ENCODE results near the gene RAPGEF4.

RAPGEF4 gene

GRCh38 chr2:172967036-172967982 lies 231.7 kb downstream of the RAPGEF4 start:
- no peak for DNase-seq (ENCODE audit: low spot score)

- no peak for DNase-seq (ENCODE audit: low spot score)
Measured at GRCh38 chr2:172968061-172968469, 232.4 kb downstream of the RAPGEF4 start.

GRCh38 chr2:172969166-172969565 lies 233.5 kb downstream of the RAPGEF4 start:
- no peak for DNase-seq (ENCODE audit: low spot score)

GRCh38 chr2:172969609-172970008 lies 234.0 kb downstream of the RAPGEF4 start:
- no peak for DNase-seq (ENCODE audit: low spot score)

- peak; percentile 21 for DNase-seq (ENCODE audit: low spot score)
Measured at GRCh38 chr2:172970660-172971059, 235.0 kb downstream of the RAPGEF4 start.

- peak; percentile 31 for DNase-seq (ENCODE audit: low spot score)
Measured at GRCh38 chr2:172972005-172972619, 236.5 kb downstream of the RAPGEF4 start.

- DNase-seq (ENCODE audit: low spot score) = no peak
Measured at GRCh38 chr2:172974762-172975161, 239.1 kb downstream of the RAPGEF4 start.

- no peak for DNase-seq (ENCODE audit: low spot score)
Measured at GRCh38 chr2:172976116-172976515, 240.5 kb downstream of the RAPGEF4 start.

- DNase-seq (ENCODE audit: low spot score) = no peak
Measured at GRCh38 chr2:172976816-172977215, 241.2 kb downstream of the RAPGEF4 start.

- DNase-seq (ENCODE audit: low spot score) = no peak
Measured at GRCh38 chr2:172977270-172978062, 241.8 kb downstream of the RAPGEF4 start.

GRCh38 chr2:172978063-172978383 lies 242.4 kb downstream of the RAPGEF4 start:
- DNase-seq (ENCODE audit: low spot score) = no peak

GRCh38 chr2:172985139-172985892 lies 249.7 kb downstream of the RAPGEF4 start:
- no peak for DNase-seq (ENCODE audit: low spot score)

- no peak for DNase-seq (ENCODE audit: low spot score)
Measured at GRCh38 chr2:172986040-172986439, 250.4 kb downstream of the RAPGEF4 start.

- DNase-seq (ENCODE audit: low spot score) = no peak
Measured at GRCh38 chr2:172988728-172989127, 253.1 kb downstream of the RAPGEF4 start.

- no peak for DNase-seq (ENCODE audit: low spot score)
Measured at GRCh38 chr2:172991031-172991430, 255.4 kb downstream of the RAPGEF4 start.

- no peak for DNase-seq (ENCODE audit: low spot score)
Measured at GRCh38 chr2:172993139-172993538, 257.5 kb downstream of the RAPGEF4 start.

GRCh38 chr2:172993931-172994717 lies 258.5 kb downstream of the RAPGEF4 start:
- no peak for DNase-seq (ENCODE audit: low spot score)

GRCh38 chr2:172994864-172995263 lies 259.2 kb downstream of the RAPGEF4 start:
- no peak for DNase-seq (ENCODE audit: low spot score)

- no peak for DNase-seq (ENCODE audit: low spot score)
Measured at GRCh38 chr2:172995323-172996244, 259.9 kb downstream of the RAPGEF4 start.

- no peak for DNase-seq (ENCODE audit: low spot score)
Measured at GRCh38 chr2:172996387-172996961, 260.8 kb downstream of the RAPGEF4 start.
